Measurements from ENCODE around the gene HNRNPA3.
"Not testable (repeated sequence)": the region's sequence is repeated elsewhere in the genome, so short reads cannot be mapped to it uniquely, and the experiment has no call there.

HNRNPA3 gene

DNA sequence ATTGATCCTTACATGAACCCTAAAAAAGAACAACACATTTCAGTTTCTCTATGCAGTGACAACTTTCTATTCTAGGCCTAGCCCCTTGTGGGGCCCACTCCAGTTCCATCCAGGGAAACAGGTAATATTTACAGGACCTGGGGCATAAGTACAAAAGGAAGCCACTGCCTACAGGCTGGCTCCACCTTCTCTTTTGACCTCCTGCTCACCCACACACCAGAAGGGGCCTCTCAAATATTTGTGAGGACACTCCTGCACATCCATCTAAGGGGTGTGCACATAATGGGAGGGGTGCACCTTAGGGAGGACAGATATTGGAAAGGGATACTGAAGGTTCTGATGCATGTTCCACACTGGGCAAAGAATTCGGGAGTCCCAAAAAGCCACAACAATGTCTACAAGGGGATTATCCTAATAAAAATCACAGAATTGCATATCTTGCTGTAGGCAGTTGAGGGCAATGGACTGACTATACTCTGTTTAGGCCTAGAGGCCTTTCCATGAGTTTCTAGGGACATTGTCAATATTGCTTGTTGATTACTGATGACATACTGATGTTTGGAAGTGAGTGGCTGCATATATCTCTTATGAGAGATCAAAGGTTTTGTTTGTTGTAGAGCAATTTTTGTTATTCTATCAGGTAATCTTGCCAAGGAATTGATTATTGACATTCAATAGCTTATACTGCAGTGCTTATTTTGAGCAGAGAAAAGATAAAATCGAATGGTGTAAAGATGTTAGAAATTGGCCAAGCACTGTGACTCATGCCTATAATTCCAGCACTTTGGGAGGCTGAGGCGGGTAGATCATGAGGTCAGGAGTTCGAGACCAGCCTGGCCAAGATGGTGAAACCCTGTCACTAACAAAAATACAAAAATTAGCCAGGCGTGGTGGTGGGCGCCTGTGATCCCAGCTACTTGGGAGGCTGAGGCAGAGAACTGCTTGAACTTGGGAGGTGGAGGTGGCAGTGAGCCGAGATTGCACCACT lies 23.8 kb upstream of the HNRNPA3 start:
- DNase-seq (ENCODE audit: low read depth in 2 of 2) = no peak

DNA sequence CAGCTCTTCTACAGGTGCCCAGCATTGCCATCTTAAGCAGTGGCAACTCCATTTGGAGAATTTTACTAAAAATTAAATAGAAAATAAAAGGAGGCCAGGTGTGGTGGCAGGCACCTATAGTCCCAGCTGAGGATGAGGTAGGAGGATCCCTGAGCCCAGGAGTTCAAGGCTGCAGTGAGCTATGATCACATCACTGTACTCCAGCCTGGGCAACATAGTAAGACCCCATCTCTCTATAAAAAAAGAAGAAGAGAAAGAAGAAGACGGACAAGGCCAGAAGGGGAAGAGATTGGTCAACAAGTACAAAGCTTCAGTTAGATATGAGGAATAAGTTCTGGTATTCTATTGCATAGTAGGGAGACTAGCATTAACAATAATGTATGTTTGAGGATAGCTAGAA lies 21.7 kb upstream of the HNRNPA3 start:
- no peak for DNase-seq (ENCODE audit: low read depth in 2 of 2)

DNA sequence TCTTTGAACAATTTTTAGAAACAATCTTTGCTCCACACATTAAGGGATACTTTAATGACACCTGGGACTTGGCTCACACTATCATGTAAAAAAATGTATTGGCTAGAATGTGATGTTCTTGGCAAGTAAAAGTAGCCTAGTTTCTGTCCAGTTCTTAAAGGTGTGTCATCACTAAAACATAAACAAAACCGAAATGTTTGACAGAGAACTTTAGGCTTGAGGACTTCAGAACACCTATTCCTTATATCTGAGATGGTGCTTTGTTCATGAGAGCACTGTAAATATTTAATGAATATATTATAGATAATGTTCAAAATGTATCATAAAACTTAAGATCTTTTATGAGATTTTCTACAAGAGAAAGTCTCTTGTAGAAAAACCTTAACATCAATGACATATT lies 19.8 kb upstream of the HNRNPA3 start:
- DNase-seq (ENCODE audit: low read depth in 2 of 2) = no peak

DNA sequence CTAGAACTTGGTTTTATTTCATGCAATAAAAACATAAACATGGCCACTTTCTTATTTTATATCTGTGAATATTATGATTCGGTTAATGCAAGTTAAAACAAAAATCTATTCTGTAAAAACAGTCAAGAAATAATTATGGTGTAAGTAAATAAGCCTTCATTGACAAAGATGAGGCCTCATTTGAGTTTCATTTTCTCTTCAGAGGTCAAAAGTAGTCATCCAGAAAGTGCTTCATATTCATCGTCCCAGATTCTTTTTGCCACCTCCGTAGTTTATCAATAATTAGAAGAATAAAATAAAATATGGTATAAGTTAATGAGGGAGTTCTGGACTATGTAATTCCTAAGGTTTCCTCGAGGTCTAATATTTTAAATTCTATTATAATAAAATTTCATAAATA lies 19.4 kb upstream of the HNRNPA3 start:
- no peak for DNase-seq (ENCODE audit: low read depth in 2 of 2)

DNA sequence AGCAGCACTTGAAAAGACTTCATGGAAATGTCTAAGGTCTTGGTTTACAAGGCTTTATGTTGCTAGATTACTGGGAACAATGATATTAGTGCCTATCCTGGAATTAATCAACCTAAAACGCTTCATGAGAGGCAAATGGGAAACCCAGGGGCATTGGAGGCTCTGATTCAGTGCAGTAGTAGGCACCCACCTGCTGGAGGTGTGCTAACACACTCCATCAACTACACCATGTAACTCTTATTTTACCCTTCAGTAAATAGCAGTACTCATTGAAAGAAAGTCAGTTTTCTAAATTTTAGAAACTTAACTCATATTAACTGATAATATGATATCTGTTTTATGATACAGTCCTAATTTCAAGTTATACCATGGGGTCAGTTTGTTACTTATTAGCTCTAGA lies 17.4 kb upstream of the HNRNPA3 start:
- DNase-seq (ENCODE audit: low read depth in 2 of 2) = no peak

DNA sequence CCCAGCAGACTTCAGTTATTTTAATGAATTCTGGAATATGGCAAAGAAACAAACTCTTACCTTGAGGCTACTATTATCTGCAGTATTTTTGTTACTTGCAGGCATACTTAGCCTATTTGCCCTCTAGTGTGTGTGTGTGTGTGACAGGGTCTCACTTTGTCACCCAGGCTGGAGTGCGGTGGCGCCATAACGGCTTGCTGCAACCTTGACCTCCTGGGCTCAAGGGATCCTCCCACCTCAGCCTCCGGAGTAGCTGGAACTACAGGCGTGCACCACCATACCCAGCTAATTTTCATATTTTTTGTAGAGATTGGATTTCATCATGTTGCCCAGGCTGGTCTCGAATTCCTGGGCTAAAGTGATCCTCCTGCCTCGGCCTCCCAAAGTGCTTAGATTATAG lies 12.2 kb upstream of the HNRNPA3 start:
- DNase-seq (ENCODE audit: low read depth in 2 of 2) = not testable (repeated sequence)

DNA sequence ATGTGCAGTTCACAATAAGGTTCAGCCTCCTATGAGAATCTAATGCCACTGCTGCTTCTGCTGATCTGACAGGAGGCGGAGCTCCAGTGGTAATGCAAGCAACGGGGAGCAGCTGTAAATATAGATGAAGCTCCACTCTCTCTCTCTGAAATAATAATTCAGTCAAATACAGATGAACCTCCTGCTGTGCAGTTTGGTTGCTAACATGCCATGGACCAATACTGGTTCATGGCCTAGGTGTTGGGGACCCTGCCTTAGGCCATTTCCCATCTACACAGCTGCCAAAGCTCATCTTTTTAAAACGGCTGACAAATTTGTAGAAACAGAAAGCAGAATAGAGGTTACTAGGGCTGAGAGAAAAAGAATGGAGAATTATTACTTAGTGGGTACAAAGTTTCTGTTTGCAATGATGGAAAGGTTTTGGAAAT lies 10.7 kb upstream of the HNRNPA3 start:
- DNase-seq (ENCODE audit: low read depth in 2 of 2) = no peak

DNA sequence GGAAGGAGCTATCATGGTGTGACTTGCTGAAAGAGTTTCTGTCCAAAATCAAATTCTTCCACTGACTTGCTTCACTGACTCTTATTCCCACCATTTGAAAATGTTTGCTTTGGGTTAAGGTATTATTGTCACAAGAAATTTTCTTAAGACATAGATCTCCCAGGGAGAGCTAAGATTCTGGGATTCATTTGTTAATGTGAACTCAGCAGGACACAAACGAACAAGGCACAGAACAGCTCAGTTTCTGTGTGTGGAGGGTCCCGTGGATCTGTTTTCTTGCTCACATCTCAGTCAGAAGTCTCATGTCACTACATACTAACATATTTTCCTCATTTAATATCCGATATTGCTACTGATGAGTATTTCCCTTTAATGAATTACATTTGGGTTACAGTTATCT lies 8.2 kb upstream of the HNRNPA3 start:
- DNase-seq (ENCODE audit: low read depth in 2 of 2) = no peak

DNA sequence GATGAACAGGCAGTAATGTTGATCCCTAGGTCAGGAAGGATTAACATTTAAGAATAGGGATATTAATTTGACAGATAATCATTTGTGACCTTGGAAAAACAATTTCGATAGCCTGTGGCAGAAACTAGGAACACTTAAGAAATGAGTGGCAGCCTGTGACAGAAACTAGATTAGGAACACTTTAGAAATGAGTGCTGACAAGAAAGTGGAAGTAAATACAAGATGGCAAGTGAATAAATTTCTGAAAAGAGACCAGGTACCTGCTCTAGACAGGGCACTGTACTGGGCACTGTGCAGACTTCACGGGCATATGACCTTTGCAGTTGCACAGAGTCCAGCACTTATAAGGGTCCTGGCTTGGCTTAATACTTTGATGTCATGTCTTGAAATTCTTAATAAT lies 5.5 kb upstream of the HNRNPA3 start:
- no peak for DNase-seq (ENCODE audit: low read depth in 2 of 2)

DNA sequence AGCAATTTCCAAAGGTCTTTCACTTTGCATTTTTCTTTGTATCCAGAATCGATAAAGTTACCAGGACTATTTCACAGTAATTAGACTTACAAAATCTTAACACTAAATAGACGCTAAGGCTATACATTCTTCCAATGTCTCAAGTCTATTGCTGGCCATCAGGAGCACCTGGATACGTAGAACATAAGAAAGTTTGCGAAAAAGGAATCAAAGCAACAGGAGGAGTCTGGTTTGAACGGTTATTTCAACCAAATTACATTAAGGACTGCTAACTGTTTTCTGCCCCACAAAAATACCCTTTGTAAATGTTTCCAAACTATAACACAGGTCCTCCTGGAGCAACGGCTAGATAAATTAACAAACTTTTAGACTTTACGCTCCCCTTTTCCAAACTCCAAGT lies 1.4 kb upstream of the HNRNPA3 start:
- DNase-seq (ENCODE audit: low read depth in 2 of 2) = no peak

DNA sequence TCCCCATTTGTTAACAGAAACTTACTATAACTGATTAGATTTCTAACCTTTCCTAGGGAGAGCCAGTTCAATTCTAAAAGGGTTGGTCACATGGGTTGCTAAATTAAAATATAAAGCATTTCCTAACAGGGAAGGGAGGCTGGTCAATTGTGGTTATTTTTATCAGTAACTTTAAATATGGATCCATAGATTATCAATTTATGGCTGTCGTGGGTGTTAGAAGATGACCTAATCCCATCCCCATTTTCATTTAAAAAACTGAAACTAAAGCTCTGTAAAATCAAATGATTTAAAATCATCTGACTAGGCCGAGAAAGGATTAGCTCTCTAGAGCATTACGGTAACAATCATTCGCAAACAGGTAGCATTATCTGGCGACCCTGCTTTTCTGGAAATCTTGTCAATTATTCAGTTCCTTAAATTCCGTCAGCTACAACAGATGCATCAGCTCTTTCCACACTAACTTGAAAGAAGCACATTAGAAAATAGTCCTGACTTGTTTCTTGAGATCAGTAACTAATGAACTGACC lies 953 bp upstream of the HNRNPA3 start:
- DNase-seq (ENCODE audit: low read depth in 2 of 2) = no peak

DNA sequence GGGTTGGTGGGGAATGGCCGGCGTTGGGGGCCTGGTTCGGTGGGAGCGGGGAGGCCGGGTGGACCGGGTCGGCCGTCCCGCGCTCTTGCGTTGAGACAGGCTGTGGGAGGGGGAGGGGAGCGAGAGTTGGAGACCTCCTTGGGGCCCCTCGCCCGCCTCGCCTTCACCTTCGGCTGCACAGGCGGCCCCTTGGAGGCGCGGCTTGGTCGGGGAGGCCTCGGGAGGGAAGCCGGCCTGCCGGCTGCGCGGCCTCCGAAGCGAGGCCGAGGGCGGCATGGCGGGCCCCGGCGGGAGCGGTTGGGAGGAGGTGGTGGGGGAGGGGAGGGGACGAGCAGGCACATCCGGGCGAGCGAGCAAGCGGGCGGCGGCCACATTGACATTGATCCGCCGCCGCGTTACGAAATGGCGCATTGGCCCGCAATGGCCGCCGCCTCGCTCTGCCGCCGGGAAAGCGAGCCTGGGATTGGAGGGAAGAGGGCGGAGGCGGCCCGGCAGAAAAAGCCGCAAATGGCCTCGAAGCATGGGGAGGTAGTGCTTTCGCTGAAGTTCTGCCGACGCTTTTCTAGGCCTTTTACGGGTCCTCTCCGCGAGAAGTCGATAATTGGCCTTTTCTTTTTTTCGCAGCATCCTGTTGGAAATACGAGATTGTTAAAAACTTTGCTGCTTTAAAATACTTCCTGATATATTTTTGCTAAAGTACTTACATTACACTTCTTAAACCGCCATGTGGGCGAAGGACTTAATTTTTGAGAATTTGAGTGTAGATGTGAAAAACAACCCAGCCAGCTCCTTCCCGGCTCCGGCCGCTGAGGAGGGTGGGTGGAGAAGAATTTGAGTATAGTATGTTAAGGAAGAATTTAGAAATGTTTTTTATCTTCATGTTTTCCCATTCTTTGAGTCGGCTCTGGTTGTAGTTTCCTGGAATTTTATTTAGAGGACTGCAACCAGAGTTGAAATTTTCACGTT lies 580 bp downstream of the HNRNPA3 start:
- peak; percentile 89 to 94 for DNase-seq (ENCODE audit: low read depth in 2 of 2)

DNA sequence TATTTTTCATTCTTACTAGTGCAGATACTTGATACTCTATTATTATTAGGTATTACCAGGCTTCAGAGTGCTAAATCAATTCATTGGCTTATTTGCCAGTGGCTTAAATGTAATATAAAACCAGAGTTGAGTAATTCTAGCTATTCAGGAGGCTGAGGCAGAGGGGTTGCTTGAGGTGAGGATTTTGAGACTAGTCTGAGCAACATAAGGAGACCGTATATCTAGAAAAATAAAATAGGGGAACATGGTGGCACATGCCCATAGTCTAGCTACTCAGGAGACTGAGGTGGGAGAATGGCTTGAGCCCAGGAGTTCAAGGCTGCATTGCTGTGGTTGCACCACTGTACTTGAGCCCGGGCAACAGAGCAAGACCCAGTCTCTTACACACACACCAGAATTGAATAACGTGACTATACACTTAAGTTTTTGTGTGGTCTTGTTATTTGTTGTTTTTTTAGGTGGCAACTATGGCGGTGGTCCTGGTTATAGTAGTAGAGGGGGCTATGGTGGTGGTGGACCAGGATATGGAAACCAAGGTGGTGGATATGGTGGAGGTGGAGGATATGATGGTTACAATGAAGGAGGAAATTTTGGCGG lies 4.8 kb downstream of the HNRNPA3 start:
- no peak for DNase-seq (ENCODE audit: low read depth in 2 of 2)

DNA sequence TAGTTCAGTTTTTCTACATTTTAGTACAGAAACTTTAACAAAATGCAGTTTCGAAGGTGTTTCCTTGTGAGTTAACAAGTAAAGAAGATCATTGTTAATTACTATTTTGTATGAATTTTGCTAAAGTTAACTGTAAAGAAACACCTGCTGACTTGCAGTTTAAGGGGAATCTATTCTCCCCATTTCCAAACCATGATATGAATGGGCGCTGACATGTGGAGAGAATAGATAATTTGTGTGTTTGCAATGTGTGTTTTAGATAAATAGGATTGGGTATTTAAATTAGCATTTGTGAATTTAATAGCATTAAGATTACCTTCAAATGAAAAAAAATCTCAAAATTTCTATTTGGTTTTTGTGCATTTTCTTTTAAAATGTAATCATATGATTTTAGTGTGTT lies 7.2 kb downstream of the HNRNPA3 start:
- DNase-seq (ENCODE audit: low read depth in 2 of 2) = not testable (repeated sequence)

DNA sequence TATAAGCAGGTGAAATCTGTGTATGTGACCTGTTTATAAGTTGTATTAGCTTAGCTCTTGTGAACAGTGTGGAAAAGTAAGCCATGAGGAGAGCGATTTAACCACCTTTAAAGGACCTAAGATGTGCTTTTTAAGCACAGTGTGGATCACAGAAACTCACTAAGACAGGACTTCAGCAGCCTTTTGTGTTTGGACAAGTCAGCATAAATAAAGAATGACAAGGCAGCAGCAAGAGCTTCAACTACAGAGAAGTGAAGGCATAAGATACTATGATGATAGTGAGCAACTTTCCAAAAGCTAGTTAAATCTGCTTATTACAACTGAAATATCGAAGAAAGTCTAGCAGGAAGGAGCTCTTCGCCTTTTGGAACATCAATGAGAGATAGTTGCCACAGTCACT lies 8.9 kb downstream of the HNRNPA3 start:
- DNase-seq (ENCODE audit: low read depth in 2 of 2) = no peak

DNA sequence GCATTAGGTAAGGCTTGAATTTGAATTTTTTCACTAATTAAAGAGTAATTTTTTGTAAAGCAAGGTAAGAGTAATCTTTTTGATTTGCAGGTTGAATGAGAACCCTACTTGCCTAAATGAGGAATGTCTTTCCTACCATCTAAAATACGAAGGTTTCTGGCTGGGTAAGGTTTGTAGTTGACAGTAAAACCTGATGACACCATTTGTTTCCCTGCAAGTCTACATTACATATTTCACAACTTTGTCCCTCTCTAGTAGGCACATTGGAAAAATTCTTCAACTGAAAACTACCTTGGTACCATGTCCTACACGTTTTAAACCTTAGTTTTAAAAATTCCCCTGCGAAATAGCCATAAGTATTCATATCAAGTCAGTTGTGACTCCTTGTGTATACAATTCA lies 9.4 kb downstream of the HNRNPA3 start:
- DNase-seq (ENCODE audit: low read depth in 2 of 2) = no peak

DNA sequence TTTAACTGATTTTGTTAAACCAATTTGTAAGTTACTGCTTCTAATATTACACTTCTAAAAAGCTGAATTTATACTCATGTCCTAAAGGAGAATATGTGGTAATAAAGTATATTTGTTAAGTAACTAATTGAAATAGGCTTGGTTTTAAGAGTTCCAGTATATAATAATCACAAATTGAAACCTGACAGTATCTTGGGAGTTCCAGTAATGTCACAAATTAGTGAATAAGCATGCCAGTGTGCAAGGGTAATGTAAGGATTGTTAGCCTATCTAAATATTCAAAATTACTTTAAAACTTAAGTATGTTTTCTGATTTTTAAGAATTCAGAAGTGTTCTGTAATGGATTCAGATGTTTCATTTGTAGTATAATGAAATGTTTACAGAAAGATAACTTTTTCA lies 10.8 kb downstream of the HNRNPA3 start:
- DNase-seq (ENCODE audit: low read depth in 2 of 2) = not testable (repeated sequence)

DNA sequence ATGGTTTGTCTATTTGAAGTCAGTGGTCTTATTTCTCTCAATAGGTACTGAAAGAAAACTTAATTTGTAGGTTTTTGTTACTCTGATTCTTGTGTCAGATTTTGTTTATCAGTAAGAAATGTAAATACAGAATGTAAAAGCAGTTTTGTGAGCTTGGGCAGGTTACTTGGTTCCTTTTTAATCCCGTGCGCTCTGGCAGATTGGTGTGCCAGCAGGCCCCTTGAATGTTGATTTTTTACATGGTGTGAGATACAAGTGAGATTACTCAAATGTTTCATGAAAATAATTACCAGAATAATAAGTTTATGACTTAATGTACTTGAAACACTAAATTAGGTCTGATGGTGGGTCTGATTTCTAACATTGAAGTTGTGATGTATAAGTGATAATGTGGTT lies 13.4 kb downstream of the HNRNPA3 start:
- no peak for DNase-seq (ENCODE audit: low read depth in 2 of 2)

DNA sequence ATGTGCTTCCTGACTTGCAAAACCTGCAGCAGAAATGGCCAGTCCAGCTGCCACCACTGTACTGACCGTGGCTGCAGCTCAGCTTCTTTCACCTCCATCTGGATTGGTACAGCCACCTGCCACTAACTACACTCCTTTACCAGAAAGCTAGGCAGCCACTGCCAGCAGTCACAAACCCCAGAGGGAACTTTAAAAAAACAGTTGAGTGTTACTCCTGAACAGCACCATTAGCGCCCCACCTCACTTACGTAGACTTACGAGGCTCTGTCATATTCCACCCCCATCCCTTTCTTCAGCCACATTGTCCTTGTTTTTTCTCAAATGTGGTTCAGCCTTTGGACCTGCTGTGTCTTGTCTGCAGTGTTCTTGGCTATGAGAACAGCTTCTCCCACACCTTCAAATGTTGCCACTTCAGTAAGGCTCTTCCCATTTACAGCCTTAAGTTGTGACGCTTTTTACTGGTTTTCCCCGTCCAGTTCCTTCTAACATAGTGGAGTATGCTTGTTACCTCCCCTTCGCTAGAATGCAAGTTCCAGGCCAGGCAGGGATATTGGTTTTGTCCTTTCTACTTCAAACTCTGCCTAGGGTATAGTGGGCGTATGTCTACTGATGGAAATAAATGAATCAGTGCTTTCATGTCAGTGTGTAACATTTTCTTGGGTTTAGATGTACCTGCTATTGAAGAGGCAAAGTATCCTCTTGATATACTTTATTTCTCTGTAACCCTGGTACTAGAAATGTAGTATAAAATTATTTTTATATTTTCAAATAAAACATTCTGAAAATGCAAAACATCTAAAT lies 17.0 kb downstream of the HNRNPA3 start:
- DNase-seq (ENCODE audit: low read depth in 2 of 2) = no peak

DNA sequence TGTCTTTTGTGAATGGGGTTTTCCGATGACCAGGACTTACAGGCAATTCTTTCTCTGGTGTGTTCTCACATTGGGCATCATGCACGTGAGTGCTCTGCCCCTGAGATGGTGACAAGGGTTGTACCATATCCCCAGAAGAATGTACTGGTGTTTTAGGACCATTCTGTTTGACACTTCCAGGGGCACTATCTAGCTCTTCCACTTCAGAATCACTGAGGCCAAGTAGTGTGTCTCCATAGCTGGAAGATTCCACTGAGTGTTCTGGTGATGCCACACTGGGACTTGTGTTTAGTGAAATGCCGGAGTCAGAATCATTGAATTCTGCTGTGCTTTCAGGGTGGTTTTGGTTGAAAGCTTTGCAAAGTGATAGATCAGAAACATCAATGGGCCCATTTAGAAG lies 18.7 kb downstream of the HNRNPA3 start:
- no peak for DNase-seq (ENCODE audit: low read depth in 2 of 2)

DNA sequence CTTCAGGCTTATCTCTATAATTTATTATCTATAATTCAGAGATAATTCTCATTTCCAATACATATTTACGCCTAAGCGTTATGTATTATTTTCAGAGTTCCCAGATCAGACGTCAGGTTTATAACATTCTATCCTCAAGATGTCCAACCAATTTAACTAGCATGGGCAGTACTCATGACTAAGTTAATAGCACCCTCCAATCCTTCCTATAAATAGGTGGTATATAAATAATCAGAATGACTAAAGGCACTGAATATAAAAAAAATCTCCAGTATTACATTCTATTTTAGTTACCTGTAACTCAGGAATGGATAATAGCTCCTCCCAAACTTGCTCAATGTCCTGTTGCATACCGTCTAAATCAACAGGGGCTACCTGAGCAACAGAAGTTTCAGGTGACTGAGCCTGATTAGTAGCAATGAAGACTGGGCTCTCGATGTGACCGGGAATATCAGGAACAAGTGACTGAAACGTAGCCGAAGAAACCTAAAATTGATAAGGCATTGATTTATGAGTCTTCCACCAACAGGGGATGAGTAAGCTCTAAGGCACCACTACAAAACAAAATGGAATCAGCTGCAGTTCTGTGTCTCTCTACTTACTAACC lies 19.6 kb downstream of the HNRNPA3 start:
- no peak for DNase-seq (ENCODE audit: low read depth in 2 of 2)
